Testis (tissue), 2 donors: ENCODE measurements around the gene SLCO1B3.

Experiments
- CTCF ChIP-seq, 3 experiments: fragments of 450-650 bp in 2 of 3; fragments of 200-600 bp in 1 of 3; sonication (generic) in 1 of 3; IDR thresholded peaks; one replicate each; pipeline ENCODE4 v1.5.1; 2016 to 2019; ENCODE audit warnings: antibody characterized with exemption in 3 of 3, mild to moderate bottlenecking in 2 of 3, moderate library complexity in 1 of 3
- POLR2A ChIP-seq: fragments of 450-650 bp; IDR thresholded peaks from one replicate; pipeline ENCODE4 v1.6.1; 2017; ENCODE audit warnings: antibody characterized with exemption, mild to moderate bottlenecking, moderate library complexity

- no peak for TF ChIP-seq CTCF (IDR thresholded peaks at IDR 0.05)
- no peak for TF ChIP-seq POLR2A
Observed at GRCh38 chr12:20963762-20964161, 153.3 kb downstream of the SLCO1B3 start.
